T-cell (primary cell): ENCODE data around the gene AFAP1L1. TPM values are rescaled to one million over a fixed set of nuclear protein-coding genes. Genes with fewer than 3 reads are reported as not detected.

Experiments
- ATAC-seq, 4 experiments: fragments of 200-7000 bp in 3 of 4; fragments of 150-1000 bp in 1 of 4; cut with Tn5 transposase; replicated peaks in 1 of 4; 1 replicate in 3 of 4; 2 replicates in 1 of 4; pipeline ENCODE4 v1.10.0; 2021; ENCODE audit warnings: moderate library complexity in 3 of 4, mild to moderate bottlenecking in 2 of 4, moderate number of reproducible peaks in 1 of 4
- CTCF ChIA-PET, 2 donors: fragments of 300-600 bp; sonication (Branson Sonifier 250); formaldehyde crosslinking; loops; one replicate each; lab custom pipeline; 2022; ENCODE audit warnings: antibody characterized with exemption in 2 of 2; lab: Charles Lee
- POLR2A ChIA-PET, 2 donors: fragments of 300-600 bp; sonication (Branson Sonifier 250); formaldehyde crosslinking; loops; one replicate each; lab custom pipeline; 2022; ENCODE audit warnings: antibody characterized with exemption in 2 of 2; lab: Charles Lee
- DNase-seq, 35 experiments: peaks; one replicate each; pipeline versions ENCODE4 v3.0.0 to v3.0.0-alpha.2; 2013 to 2023
- H3K27ac ChIP-seq: one replicate; pipeline ENCODE4 v1.5.1; 2013; ENCODE audit warnings: low read length
- H3K27me3 ChIP-seq, 2 experiments: replicated peaks in 1 of 2; 1 replicate in 1 of 2; 2 replicates in 1 of 2; pipeline versions ENCODE4 v1.6.1 to v1.7.0; 2013; ENCODE audit warnings: low read length in 1 of 2, mixed read lengths in 1 of 2; ENCODE audit not compliant: control insufficient read depth in 2 of 2, insufficient read depth in 2 of 2; ENCODE audit errors: extremely low read depth in 1 of 2
- H3K36me3 ChIP-seq, 2 donors: 1 replicate in 1 of 2; 2 replicates in 1 of 2; pipeline versions ENCODE4 v1.6.1 to v1.7.0; 2013; ENCODE audit warnings: low read length in 1 of 2; ENCODE audit not compliant: control insufficient read depth in 2 of 2, insufficient read depth in 1 of 2; ENCODE audit errors: extremely low read depth in 1 of 2
- H3K4me1 ChIP-seq, 2 experiments: 1 replicate in 1 of 2; 2 replicates in 1 of 2; pipeline versions ENCODE4 v1.6.1 to v1.7.0; 2013; ENCODE audit warnings: low read length in 2 of 2, mixed read lengths in 1 of 2; ENCODE audit not compliant: insufficient read depth in 2 of 2, control insufficient read depth in 1 of 2; ENCODE audit errors: extremely low read depth in 1 of 2
- H3K4me3 ChIP-seq, 2 donors: 1 replicate in 1 of 2; 2 replicates in 1 of 2; pipeline versions ENCODE4 v1.5.1 to v1.7.0; 2013; ENCODE audit warnings: mild to moderate bottlenecking in 2 of 2, low read length in 1 of 2, moderate library complexity in 1 of 2; ENCODE audit not compliant: control insufficient read depth in 1 of 2; ENCODE audit errors: extremely low read depth in 1 of 2
- H3K9me3 ChIP-seq: 2 replicates; pipeline ENCODE4 v1.7.0; 2013
- H3K27ac Mint-ChIP-seq, 2 donors: one replicate each; pipeline ENCODE4 v1.8.0; 2020 to 2021; ENCODE audit warnings: mild to moderate bottlenecking in 2 of 2, mixed read lengths in 2 of 2
- H3K27me3 Mint-ChIP-seq, 2 donors: one replicate each; pipeline ENCODE4 v1.8.0; 2021 to 2022; ENCODE audit warnings: mixed read lengths in 2 of 2
- H3K36me3 Mint-ChIP-seq: one replicate; pipeline ENCODE4 v1.8.0; 2021; ENCODE audit warnings: mixed read lengths
- H3K4me1 Mint-ChIP-seq, 3 donors: one replicate each; pipeline ENCODE4 v1.8.0; 2020 to 2022; ENCODE audit warnings: mixed read lengths in 3 of 3, mild to moderate bottlenecking in 1 of 3
- H3K4me3 Mint-ChIP-seq, 3 donors: one replicate each; pipeline ENCODE4 v1.8.0; 2020 to 2022; ENCODE audit warnings: mild to moderate bottlenecking in 3 of 3, mixed read lengths in 3 of 3, moderate library complexity in 3 of 3
- H3K9me3 Mint-ChIP-seq, 3 donors: one replicate each; pipeline ENCODE4 v1.8.0; 2020 to 2022; ENCODE audit warnings: mixed read lengths in 3 of 3
- WGBS: methylation state at CpG from one replicate; pipeline ENCODE4 v1.1.5; 2013; ENCODE audit warnings: missing lambda C conversion rate; ENCODE audit not compliant: insufficient coverage; 5-methylcytosine and 5-hydroxymethylcytosine counted together
- total RNA-seq, 35 experiments: library from RNA in 6 of 35; stranded (reverse) in 6 of 35; fragments of 120-200 nt in 1 of 35; gene quantifications; one replicate each; pipeline versions ENCODE4 v1.2.1 to v1.2.4 and lab custom pipeline; 2013 to 2026

Gene AFAP1L1
- total RNA-seq, 5 donors from 2014 or later (not counting 1 experiment from before 2014, with no cell fraction given), result 0.20 to 0.99 (median 0.50) TPM

DNA sequence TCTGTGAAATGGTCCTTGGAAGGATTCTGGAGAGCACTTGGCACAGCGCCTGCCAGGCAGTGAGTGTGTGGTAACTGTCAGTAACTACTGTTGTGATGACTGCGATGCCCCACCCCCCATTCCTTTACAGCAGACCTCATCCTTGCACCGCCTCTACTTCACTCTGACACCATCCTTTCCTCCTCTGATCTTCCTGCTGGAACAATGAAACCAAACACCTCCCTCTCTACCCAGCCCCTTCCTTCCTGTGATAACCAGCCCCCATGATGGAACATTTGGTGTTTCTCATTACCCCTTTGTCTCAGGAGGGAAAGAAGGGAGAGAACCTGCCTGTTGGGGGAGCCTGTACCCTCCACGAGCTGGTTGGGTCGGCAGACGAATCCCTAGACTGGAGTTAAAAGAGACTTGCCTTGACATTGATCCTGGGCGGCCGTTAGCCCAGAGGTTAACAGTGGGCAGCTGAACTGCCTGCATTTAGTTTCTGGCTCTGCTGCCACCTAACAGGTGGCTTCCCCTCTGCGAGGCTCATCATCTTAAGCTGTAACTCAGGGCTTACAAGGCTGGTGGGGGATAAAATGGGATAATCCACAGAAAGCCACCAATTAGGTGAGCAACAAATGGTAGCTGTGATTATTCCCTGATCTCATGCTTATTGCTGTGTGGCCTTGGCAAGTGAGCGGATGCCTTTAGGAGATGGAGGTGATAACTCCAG lies 39.4 kb downstream of the AFAP1L1 start:
- H3K4me3 ChIP-seq, result no peak overlapping the region
- no peaks in the 10 kb centered on the region for H3K36me3 Mint-ChIP-seq
- POLR2A ChIA-PET, result interaction anchor here in 1 of 2 donors (1.1 kb wide), 1 partner anchor 72 kb away, joined by 3 read pairs; no protein-coding TSS in a partner anchor
- no peak for DNase-seq
- no peak for ATAC-seq
- H3K36me3 ChIP-seq, result no peaks in the 10 kb centered on the region
- H3K9me3 Mint-ChIP-seq, result no peaks in the 10 kb centered on the region
- H3K4me3 Mint-ChIP-seq, result no peak overlapping the region
- H3K27ac Mint-ChIP-seq, result no peak overlapping the region
- CTCF ChIA-PET, result no interaction called here
- H3K27me3 Mint-ChIP-seq, result no peaks in the 10 kb centered on the region
- peaks cover 0 to 8% of the 10 kb centered on the region in 2 experiments for H3K27me3 ChIP-seq
- H3K27ac ChIP-seq, result no peak overlapping the region
- H3K4me1 ChIP-seq, result peaks cover 0 to 5% of the 10 kb centered on the region in 2 experiments
- H3K4me1 Mint-ChIP-seq, result peaks cover 0 to 7% (median 0%) of the 10 kb centered on the region in 3 donors
- no peaks in the 10 kb centered on the region for H3K9me3 ChIP-seq
- WGBS, result 76% methylated on average over 8 of the region's 10 CpGs

DNA sequence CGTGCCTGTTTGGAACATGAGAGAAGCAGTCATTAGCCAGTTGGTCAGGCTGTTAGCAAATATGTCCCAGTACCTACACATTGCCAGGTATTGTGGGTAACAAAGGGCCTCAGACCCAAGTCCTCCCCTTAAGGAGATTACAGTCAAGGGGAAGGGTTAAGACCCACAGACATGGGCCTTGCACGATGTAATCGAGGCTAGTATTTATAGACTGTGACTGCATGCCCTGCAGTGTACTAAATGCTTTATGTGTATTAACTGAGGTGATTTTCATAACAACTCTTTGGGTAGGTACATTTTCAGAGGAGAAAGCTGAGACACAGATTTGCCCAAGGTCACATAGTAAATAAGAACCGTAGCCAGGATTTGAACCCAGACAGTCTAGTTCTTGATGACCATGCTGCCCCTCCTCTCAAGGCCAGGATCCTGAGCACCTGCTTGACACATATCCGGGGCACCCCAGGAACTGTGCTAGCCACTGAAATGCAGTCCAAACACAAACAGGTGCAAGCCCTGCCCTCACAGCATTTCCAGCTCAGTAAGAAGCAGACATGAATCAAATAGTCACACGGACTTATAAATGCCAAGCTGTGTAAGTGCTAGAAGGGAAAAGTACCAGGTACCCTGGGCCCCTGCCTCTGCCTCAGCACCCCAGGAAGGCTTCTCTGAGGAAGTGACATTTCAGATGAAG lies 41.6 kb downstream of the AFAP1L1 start:
- no peaks in the 10 kb centered on the region for H3K9me3 Mint-ChIP-seq
- no peaks in the 10 kb centered on the region for H3K36me3 ChIP-seq
- POLR2A ChIA-PET, result interaction anchor here in 1 of 2 donors (0.6 kb wide), 1 partner anchor 9 kb away, joined by 4 read pairs; no protein-coding TSS in a partner anchor
- CTCF ChIA-PET, result interaction anchor here (0.6 to 1.8 kb wide), 3 partner anchors 16 to 846 kb away, joined by 3 to 5 read pairs (median 5); no protein-coding TSS in a partner anchor
- no peak for ATAC-seq
- no peaks in the 10 kb centered on the region for H3K36me3 Mint-ChIP-seq
- DNase-seq, result no peak
- H3K27ac Mint-ChIP-seq, result no peak overlapping the region
- no peaks in the 10 kb centered on the region for H3K27me3 Mint-ChIP-seq
- H3K4me3 ChIP-seq, result no peak overlapping the region
- peaks cover 3 to 7% (median 3%) of the 10 kb centered on the region in 3 donors for H3K4me1 Mint-ChIP-seq
- 66% methylated on average over 3 of the region's 6 CpGs for WGBS
- peaks cover 0 to 5% of the 10 kb centered on the region in 2 experiments for H3K27me3 ChIP-seq
- H3K4me3 Mint-ChIP-seq, result no peak overlapping the region
- H3K27ac ChIP-seq, result no peak overlapping the region
- H3K4me1 ChIP-seq, result peaks cover 3 to 5% of the 10 kb centered on the region in 2 experiments
- H3K9me3 ChIP-seq, result no peaks in the 10 kb centered on the region

DNA sequence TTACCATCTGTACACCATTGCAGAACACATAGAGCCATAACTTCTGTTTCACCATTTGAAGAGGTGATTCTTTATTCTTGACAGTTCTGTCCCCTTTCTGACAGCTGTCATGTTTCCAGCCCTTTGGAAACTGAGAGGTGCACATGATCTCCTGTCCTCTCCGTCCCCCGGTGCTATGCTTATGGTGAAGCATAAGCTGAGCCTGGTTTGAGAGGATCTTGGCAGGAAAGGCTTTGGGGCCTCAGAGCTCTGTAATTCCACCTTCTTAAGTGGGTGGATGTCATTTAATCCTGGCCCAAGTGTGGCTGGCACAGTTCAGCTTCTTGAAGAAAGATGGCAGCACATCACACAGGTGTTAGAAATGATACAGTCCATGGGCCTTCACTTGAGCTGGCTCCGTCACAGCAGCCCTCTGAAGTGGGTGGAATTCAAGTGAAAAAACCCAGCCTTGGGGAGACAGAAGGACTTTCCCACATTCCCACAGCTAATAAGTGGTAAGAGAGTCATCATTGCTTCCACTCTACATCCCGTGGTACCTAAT lies 43.0 kb downstream of the AFAP1L1 start:
- DNase-seq (no peak), ATAC-seq (no peak)
- Mint-ChIP-seq H3K36me3 (no peaks in the 10 kb centered on the region), H3K4me1 (peaks cover 3 to 7% (median 3%) of the 10 kb centered on the region in 3 donors), H3K4me3 (no peak overlapping the region), H3K9me3 (no peaks in the 10 kb centered on the region), H3K27me3 (no peaks in the 10 kb centered on the region), H3K27ac (no peak overlapping the region)
- 100% methylated on average over 2 of the region's 4 CpGs for WGBS
- ChIA-PET POLR2A (interaction anchor here in 1 of 2 donors (0.5 kb wide), 1 partner anchor 239 kb away, joined by 5 read pairs; no protein-coding TSS in a partner anchor), CTCF (interaction anchor here (0.6 to 1.8 kb wide), 7 partner anchors 26 to 638 kb away, joined by 3 to 5 read pairs (median 3); no protein-coding TSS in a partner anchor)
- Histone ChIP-seq H3K36me3 (no peaks in the 10 kb centered on the region), H3K4me3 (no peak overlapping the region), H3K27ac (no peak overlapping the region), H3K9me3 (no peaks in the 10 kb centered on the region), H3K27me3 (peaks cover 0 to 5% of the 10 kb centered on the region in 2 experiments), H3K4me1 (peaks cover 3 to 5% of the 10 kb centered on the region in 2 experiments)

DNA sequence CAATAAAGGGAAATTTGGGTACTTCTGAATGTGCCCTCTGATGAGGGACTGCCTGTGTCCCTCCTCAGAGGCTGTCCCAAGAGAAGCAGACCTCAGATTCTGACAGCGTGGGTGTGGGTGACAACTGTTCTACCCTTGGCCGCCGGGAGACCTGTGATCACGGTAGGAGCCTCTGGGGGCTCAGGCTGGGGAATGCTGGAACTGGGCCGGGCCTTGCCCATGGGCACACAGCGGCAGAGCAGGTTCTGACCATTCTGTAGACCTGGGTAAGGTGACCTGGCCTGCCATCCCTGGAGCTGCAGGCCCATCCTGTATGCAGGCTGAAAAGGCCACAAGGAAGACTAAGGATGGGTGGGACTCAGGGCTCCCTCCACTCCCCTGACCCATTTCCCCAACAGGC lies 44.1 kb downstream of the AFAP1L1 start:
- no peak for ATAC-seq
- Mint-ChIP-seq H3K27me3 (no peaks in the 10 kb centered on the region), H3K4me1 (peaks cover 3 to 7% (median 3%) of the 10 kb centered on the region in 3 donors), H3K9me3 (no peaks in the 10 kb centered on the region), H3K27ac (no peak overlapping the region), H3K36me3 (no peaks in the 10 kb centered on the region), H3K4me3 (no peak overlapping the region)
- DNase-seq, result no peak
- WGBS, result 84% methylated on average over 6 of the region's 6 CpGs
- no peak overlapping the region for H3K4me3 ChIP-seq
- ChIA-PET POLR2A (no interaction called here), CTCF (interaction anchor here in 1 of 2 donors (1.2 to 1.5 kb wide), 3 partner anchors 52 to 117 kb away, joined by 3 to 4 read pairs (median 3); no protein-coding TSS in a partner anchor)
- H3K9me3 ChIP-seq, result no peaks in the 10 kb centered on the region
- peaks cover 3% of the 10 kb centered on the region in 2 experiments for H3K4me1 ChIP-seq
- no peak overlapping the region for H3K27ac ChIP-seq
- H3K36me3 ChIP-seq, result no peaks in the 10 kb centered on the region
- no peaks in the 10 kb centered on the region for H3K27me3 ChIP-seq

DNA sequence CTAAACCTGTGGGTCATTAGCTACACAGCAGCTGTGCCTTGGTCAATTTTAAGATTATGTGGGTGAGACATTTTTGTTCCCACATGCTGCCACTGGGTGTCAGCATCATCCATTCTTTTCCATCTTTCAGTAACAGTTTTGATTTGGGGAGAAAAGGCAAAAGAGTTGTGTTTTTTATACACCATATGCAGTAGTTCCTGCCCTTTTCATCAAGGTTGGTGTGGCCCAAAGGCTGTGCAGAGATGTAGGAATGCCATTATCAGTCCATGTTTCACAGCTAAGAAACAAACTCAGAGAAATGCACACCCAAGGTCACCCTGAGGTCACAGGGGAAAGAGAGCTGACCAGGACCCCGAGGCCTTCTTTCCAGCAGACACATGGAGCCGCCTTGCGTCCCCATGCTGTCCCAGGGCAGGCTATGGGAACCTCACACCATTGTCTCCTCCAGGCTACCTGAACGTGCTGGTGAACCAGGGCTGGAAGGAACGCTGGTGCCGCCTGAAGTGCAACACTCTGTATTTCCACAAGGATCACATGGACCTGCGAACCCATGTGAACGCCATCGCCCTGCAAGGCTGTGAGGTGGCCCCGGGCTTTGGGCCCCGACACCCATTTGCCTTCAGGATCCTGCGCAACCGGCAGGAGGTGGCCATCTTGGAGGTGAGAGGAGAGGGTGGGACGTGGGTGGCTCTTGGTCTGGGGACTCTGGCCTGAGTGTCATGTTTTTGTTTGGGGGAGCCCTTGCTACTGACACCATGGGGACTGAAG lies 45.8 kb downstream of the AFAP1L1 start:
- no peaks in the 10 kb centered on the region for H3K36me3 Mint-ChIP-seq
- H3K36me3 ChIP-seq, result no peaks in the 10 kb centered on the region
- ATAC-seq, result peak in 3 of 4 experiments; percentile 51 to 62 (median 59)
- no peaks in the 10 kb centered on the region for H3K9me3 ChIP-seq
- ChIA-PET POLR2A (no interaction called here), CTCF (interaction anchor here (0.8 to 2.5 kb wide), 15 partner anchors 11 to 125 kb away, joined by 3 to 24 read pairs (median 4); partner anchors contain the start of genes GRPEL2 (in 1 of the 2) and PCYOX1L (in 1 of the 2))
- peaks cover 0 to 3% (median 3%) of the 10 kb centered on the region in 3 donors for H3K4me1 Mint-ChIP-seq
- WGBS, result 86% methylated on average over 13 of the region's 14 CpGs
- no peaks in the 10 kb centered on the region for H3K27me3 Mint-ChIP-seq
- H3K9me3 Mint-ChIP-seq, result no peaks in the 10 kb centered on the region
- no peak overlapping the region for H3K4me3 ChIP-seq
- no peak overlapping the region for H3K27ac Mint-ChIP-seq
- no peak overlapping the region for H3K27ac ChIP-seq
- no peaks in the 10 kb centered on the region for H3K27me3 ChIP-seq
- H3K4me3 Mint-ChIP-seq, result no peak overlapping the region
- peaks cover 0 to 3% of the 10 kb centered on the region in 2 experiments for H3K4me1 ChIP-seq
- DNase-seq, result peak in 26 of 35 experiments; percentile 14 to 77 (median 30)
